Activated CD4-positive, CD25-positive, alpha-beta regulatory T cell treated with anti-CD3 and anti-CD28 coated beads, Interleukin-2, amount 50 U/mL, for 16 hours (primary cell): Measurements from ENCODE around the gene SMIM9.
"Not testable (repeated sequence)": the region's sequence is repeated elsewhere in the genome, so short reads cannot be mapped to it uniquely, and the experiment has no call there.

Experiments
- DNase-seq: peaks from one replicate; pipeline ENCODE4 v3.0.0-alpha.2; 2020; ENCODE audit warnings: low read depth, low spot score

The SMIM9 gene

GRCh38 chrX:154834562-154834961 lies at the start of gene SMIM9:
Gene SMIM9 (minus strand): TSS chrX:154834662. CDS start chrX:154830856, 3,806 bp downstream.
- no peak for DNase-seq

- not testable (repeated sequence) for DNase-seq
These were observed 49.6 kb upstream of the SMIM9 start for GRCh38 chrX:154884069-154884468.

- DNase-seq: no peak
These were observed 38.9 kb upstream of the SMIM9 start for GRCh38 chrX:154873329-154873728.

GRCh38 chrX:154868522-154868921 lies 34.1 kb upstream of the SMIM9 start:
- DNase-seq: not testable (repeated sequence)

GRCh38 chrX:154855256-154855655 lies 20.8 kb upstream of the SMIM9 start:
- DNase-seq: no peak

- no peak for DNase-seq
These were observed 16.6 kb upstream of the SMIM9 start for GRCh38 chrX:154850957-154851611.

GRCh38 chrX:154840856-154841255 lies 6.4 kb upstream of the SMIM9 start:
- DNase-seq: no peak

- no peak for DNase-seq
These were observed 1.7 kb upstream of the SMIM9 start for GRCh38 chrX:154836163-154836562.

- DNase-seq: no peak
These were observed 652 bp downstream of the SMIM9 start for GRCh38 chrX:154833746-154834274.

- no peak for DNase-seq
These were observed 4.5 kb downstream of the SMIM9 start for GRCh38 chrX:154829926-154830442.

- no peak for DNase-seq
These were observed 5.3 kb downstream of the SMIM9 start for GRCh38 chrX:154829134-154829533.

GRCh38 chrX:154828016-154828408 lies 6.5 kb downstream of the SMIM9 start:
- DNase-seq: no peak

GRCh38 chrX:154827194-154828015 lies 7.1 kb downstream of the SMIM9 start:
- DNase-seq: no peak

- not testable (repeated sequence) for DNase-seq
These were observed 8.9 kb downstream of the SMIM9 start for GRCh38 chrX:154825586-154825985.

- DNase-seq: no peak
These were observed 9.8 kb downstream of the SMIM9 start for GRCh38 chrX:154824638-154825037.

- DNase-seq: no peak
These were observed 12.4 kb downstream of the SMIM9 start for GRCh38 chrX:154822029-154822428.

GRCh38 chrX:154821523-154821922 lies 12.9 kb downstream of the SMIM9 start:
- DNase-seq: no peak

GRCh38 chrX:154819771-154820341 lies 14.6 kb downstream of the SMIM9 start:
- no peak for DNase-seq

GRCh38 chrX:154818916-154819770 lies 15.3 kb downstream of the SMIM9 start:
- DNase-seq: no peak

- DNase-seq: not testable (repeated sequence)
These were observed 17.3 kb downstream of the SMIM9 start for GRCh38 chrX:154817048-154817618.
